NCI-H1930 (cell line): ENCODE results near the gene NOP14.

ENCODE experiments used
- DNase-seq, 2 experiments: peaks; one replicate each; lab custom pipeline; 2025; lab: John Stamatoyannopoulos, UW

Gene NOP14

DNA sequence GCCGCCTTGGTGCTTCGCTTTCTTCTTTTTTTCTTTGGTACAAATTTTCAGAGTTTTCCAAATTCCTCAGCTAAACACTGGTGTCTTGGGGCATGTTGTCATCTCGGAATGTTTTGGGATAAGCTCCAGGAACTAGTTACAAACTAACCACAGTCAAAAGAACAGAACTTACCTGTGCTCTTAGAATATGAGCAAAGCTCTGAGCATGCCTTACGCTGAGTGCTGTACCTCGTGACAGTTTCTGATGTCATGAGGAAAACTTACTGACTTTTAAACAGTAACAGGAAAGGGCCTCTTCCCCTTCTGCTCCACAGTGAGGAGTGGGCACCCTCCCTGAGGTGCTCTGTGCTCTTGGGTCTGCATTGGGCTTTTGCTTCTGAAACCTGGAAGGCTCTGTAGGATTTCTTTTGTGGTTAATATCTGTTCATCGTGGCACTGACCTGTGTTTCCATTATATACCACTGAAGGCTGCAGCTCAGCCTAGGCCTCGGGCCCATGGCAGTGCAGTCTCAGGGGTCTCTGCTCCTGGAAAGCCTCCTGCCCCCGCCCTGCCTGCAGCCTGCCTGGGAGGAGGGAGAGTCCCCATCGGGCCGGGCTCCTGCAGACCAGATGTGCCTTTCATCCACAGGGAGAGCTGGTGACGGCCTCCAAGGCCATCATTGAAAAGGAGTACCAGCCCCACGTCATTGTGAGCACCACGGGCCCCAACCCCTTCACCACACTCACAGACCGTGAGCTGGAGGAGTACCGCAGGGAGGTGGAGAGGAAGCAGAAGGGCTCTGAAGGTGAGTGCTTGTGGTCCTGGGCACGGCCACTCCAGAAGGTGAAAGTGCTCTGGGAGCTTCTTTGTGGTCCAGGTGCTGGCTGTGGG, 48.7 kb downstream of the NOP14 start:
- no peak for DNase-seq

DNA sequence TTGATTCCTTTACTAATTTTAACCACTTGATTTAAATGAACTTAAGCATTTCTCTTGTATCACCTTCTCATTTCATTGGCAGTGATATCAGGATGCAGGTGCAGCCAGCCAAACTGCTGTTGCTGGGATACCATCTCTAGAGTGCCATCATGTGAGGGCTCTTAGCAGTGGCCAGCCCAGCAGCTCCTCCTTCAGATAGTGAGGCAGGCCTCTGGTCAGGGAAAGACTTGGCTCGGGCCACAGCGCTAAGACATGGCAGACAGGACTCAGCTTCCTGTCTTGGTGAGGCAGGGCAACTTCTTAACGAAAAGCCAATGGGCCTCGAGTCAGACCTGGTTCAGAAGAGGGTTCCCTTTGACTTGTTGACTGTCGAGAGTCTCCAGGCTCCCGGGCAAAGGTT, 50.0 kb downstream of the NOP14 start:
- no peak for DNase-seq

DNA sequence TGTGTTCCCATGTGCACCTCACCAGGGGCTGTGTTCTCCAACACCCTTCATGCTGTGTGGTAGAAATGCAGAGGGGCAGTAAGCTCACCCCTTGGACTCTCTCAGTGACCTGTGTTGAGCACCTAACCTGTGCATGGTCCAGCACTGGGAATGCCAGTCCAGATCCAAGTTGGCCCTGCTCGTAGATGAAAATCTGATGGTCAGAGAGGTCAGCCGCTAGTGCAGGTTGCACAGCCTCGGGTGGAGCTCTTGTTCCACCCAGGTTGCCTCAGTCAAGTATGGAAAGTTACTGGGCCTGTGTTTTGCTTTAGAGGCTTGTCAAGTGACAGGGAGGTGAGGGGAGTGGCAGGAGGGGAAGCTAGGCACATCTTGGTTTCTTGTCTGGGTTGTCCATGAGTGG, 51.3 kb downstream of the NOP14 start:
- DNase-seq: no peak

DNA sequence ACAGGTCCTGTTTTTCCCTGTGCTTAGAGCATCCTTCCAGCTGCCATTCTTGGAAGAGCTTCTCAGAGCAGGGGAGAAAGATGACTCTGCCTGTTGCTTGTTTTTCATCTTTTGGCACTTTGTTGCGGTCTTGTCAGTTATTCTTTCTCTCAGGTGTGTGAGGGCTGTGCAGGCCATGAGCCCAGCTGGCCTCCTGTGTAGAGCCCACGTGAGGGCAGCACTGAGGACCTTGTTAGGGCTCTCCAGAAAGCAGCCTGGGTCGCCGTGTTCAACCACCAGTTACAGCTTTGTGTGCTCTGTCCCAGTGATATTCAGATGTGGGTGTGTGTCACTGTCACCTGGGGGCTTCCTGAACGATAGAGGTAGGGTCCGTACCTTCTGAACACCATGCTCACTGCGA, 52.8 kb downstream of the NOP14 start:
- no peak for DNase-seq

DNA sequence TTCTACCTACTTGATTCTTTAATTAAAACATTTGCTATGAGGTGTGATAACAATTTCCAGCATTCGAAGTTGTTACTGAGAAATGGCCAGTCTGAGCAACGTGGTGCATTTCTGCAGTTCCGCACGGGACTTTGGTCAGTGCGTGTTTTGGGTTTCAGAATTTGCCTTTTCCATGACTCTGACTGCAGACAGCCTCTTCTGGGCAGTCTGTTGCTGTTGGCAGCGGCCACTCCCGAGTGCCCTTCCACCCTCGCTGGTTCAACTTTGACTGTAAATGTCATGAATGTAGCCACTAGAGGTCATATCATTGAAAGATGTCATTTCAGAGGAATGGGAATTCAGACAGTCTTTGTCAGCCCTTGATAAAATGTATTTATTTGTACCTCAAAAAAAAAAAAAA, 53.6 kb downstream of the NOP14 start:
- DNase-seq: no peak

DNA sequence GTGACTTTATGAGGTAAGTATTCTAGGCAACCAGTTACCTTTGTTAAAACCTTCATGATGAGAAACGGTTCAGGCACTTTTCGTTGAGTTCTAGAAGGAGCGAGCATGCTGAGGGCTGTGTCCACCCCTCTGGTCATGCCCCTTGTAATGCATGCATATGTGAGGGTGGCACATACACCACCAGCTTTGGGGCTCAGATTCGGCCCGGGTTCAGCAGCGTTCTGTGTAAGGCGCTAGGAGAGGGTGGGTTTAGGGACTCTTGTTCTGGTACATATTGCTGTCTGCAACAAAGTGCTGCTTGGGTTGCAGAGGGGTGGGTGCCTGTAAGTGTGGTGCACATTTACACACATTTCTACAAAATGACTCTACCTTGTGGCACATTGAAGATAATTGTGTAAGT, 54.5 kb downstream of the NOP14 start:
- no peak for DNase-seq

DNA sequence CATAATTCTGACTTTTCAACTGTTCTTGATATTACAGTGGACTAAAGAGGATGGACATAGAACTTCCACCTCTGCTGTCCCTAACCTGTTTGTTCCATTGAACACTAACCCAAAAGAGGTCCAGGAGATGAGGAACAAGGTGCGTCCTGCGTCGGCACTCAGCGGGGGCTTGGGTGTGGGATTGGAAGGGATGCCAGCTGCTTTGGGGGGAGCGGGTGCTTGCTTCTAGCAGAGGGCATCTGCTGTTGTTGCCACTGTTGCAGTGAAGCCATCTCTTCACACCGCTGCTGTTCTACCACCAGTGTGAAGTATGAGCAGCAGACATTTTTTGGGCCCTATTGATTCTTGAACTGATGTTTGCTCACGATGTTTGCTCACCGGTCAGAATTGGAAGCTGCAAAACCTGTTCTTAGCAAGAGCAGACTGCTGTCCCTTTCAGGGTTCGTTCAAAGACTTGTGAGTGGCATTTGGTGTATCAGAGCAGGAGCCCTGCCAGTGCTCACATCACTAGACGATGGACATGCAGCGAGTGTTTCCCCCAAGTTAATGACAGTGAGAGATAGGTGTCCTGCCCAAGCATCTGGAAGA, 55.4 kb downstream of the NOP14 start:
- no peak for DNase-seq

DNA sequence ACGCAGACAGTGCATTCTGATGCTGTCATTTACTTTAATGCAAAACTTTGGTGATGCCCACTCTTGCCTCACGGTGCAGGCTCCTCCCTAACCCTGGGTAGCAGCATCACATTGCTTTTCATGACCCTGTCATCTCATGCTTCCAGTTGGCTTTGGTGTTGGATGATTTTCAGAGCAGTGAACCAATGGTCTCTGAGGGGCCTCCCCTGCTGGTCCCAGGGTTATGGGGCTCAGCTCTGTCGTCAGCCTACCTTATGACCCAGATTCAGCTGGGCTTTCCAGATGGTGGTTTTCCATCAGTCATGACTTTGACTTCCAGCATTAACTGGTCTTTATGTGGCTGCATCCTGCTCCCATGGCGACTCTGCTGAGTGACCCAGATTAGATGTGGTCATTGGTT, 56.0 kb downstream of the NOP14 start:
- DNase-seq: no peak

DNA sequence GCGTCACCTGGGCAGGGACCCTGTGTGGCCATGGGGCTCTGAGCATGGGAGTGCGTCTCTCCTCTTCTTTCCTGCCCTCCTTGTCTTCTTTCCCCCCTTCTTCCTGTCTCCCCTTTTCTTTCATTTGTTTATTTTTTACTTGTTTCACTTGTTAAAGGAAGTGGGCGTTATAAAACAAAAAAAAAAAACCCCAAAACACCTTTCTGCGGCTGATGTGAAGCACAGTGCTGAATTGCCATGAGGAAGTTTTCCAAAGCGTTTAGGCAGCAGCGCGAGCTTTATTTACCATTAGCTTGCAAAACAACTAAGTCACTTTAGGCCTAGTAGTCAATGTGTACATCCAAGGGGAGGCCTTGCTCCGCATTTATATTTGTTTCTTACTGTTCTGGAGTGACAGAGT, 57.0 kb downstream of the NOP14 start:
- no peak for DNase-seq

DNA sequence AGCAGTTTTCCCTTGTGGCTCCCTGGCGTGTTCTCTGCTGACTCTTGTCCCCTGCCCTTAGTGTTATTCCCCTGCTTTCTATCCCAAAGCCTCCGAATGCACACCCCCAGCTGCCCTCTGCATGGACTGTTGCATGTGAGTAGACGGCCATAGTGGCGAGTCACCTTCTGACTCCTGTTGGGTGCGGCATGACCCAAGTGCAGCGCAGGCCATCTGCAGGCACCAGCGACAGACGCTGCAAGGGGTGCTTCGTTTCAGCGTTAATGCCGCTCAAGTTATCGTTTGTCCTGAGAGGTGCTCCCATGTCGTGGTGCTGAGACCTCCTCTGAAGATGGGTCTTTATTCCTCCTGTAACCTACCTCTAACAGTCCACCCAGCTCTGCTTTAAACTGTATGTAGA, 57.7 kb downstream of the NOP14 start:
- DNase-seq: no peak

DNA sequence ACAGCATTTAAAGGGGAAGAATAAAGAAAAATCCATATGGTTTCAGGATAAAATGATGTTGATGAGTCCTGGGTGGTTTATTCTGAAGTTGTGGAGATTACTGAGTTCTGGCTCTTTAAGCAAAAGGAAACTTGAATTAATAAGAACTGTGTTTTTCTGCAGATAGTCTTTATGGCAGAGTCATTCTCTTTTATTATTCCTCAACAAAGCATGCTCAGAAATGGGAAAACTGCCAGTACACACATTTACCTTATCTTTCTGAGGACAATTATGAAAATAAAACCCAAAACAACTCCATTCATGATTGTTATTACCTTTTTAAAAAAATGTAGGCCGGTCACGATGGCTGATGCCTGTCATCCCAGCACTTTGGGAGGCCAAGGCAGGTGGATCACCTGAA, 61.1 kb downstream of the NOP14 start:
- no peak for DNase-seq

DNA sequence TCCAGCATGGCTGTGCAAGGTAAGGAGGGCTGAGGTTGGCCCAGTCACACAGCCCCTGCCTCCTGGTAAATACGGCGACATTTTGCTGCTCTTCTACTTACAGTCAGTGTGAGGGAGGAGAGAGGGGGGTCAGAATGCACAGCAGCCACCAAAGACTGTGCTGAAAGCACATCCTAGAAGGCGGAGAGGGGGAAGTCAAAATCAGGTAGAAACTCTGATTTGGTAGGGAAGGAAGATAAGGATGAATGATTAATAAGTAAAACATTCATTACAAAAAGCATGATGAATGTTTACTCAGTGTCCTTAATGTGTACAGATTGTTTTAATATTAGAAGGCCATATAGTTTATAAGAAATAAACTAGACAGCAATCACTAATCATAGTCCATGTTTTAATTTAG, 62.0 kb downstream of the NOP14 start:
- no peak for DNase-seq

DNA sequence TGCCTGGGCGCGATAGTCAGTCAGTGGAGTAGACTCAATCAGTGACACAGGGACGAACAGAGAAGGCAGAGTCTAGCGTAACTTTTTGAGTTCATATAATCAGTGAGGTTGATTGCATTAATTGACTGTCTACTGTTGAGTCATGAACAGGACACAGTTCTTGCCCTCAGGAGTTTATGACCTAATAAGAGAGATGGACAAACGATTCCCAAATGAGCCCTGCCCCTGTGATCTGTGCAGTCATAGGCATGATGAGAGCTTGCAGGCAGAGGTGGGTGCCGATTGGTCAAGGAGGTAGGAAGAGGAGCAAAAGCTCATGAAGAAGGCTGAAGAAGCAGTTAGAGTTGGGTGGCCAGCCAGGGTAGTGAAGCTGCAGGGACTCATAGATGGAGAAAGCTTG, 62.5 kb downstream of the NOP14 start:
- no peak for DNase-seq

DNA sequence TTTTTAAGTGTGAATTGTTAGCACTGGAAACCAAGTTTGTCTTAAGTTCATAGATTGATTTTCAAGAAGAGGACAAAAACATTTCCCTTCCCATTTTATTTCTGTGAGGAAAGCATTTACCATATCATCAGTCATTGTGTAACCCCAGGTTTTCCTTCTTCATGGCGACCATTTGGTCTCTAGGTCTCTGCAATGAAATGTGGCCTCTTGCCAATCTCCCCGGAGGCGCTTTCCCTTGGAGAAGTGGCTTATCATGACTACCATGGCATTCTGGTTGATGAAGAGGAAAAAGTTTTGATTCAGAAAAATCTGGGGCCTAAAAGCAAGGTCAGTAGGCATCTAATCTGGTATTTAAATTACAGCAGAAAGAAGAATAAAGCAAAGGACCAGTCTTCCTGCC, 65.2 kb downstream of the NOP14 start:
- DNase-seq: no peak

DNA sequence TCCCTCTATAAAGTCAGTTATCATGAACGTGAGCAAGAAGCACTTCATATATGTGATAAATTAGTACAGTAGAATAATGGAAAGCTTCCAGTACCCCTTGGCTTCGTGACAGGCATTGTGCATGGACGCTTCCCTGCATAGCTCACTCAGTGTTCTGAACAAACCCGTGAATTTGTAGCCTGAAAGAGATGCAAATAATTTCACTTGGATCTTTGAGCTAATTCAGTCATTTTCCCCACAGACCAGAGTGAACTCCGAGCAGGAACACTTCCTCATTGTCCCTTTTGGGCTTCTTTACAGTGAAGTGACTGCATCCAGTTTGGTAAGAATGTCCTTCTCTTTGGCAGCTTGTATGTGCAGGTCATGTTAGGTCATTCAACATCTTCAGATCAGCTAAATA, 69.4 kb downstream of the NOP14 start:
- DNase-seq: no peak

DNA sequence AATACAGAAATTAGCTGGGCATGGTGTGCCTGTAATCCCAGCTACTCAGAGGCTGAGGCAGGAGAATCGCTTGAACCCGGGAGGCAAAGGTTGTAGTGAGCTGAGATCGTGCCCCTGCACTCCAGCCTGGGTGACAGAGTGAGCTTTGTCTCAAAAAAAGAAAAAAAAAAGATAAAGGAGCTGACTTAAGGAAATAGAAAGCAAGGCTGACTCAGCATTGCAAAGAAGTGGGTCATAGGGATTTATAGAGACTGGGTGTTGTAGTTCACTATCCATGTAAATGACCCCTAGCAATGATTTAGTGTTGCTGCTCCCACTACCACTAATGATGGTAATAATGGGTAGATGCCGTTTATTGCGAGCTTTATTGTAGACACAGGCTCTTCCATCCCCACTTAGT, 71.9 kb downstream of the NOP14 start:
- no peak for DNase-seq

DNA sequence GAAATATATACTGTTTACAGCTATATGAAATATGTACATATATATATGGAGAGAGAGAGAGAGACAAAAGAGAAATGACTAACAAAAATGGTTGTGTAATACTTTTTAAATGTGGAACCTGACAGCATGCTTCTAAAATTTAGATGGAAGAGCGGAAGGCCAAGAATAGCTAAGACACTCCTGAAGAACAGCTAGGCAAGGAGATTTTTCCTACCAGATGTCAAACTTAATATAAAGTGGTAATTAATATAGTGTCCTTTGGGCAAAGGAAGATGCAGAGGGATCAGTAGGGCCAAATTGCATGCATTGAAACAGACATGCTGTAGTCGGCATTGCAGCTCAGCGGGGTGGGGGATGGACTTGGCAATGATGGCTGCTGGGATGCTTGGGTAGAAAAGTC, 74.3 kb downstream of the NOP14 start:
- no peak for DNase-seq
